NOMO-1 treated with dmso at 0.1 percent for 144 hours (cell line): ENCODE data around the gene PTMS.
A peak's percentile ranks its signal among the peaks of the same experiment; 100 is the strongest.

Experiments
- DNase-seq: peaks from one replicate; lab custom pipeline; 2025; ENCODE audit not compliant: unreplicated experiment; lab: John Stamatoyannopoulos, UW

Gene PTMS

GRCh38 chr12:6752167-6752920, 13.8 kb upstream of the PTMS start:
- DNase-seq, result no peak

DNA sequence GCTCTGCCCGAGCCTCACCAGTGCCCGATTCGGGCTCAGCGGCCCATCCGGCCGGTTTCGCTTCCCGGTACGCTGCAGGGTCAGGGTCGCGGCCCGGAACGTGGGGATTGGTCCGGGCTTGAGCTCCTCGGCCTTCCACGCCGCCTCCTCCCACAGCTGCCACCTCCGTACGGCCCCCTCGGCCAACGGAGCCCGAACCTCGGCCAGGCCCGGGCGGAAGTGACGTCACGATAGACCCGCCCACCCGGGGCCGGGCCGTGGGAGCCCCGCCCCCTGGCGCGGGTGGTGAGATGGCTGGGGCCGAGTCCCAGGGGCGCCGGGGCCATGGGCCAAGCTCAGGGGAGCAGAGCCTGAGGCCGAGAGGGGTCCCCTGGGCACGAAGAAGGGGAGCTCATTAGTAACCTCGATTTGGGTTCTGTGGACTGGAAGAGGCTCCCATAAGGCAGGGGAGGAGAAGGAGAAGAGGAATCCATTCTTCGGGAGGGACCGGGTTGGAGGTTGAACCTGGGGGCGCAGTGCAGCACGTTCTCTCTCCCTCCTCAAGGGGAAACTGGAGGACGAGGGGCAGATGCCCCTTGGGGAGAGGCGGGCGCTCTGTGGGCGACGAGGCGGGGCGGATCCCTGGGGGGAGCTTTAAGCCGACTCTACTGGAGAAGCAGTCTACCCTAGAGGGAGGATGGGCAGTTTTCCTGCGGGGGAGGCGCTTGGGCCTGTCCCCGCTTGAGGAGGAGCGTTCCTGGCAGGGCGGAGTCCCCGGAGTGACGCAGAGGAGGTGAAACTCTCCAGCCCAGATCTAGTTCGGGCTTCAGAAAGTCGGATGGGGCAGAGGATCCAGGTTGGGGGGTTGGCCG, 13.0 kb upstream of the PTMS start, which contains the start of gene MLF2:
TSS of gene MLF2 (minus strand) at position 221 of the 851 bp plus-strand sequence. CDS start 807 bp downstream, outside the sequence.
- peak; percentile 98 for DNase-seq

DNA sequence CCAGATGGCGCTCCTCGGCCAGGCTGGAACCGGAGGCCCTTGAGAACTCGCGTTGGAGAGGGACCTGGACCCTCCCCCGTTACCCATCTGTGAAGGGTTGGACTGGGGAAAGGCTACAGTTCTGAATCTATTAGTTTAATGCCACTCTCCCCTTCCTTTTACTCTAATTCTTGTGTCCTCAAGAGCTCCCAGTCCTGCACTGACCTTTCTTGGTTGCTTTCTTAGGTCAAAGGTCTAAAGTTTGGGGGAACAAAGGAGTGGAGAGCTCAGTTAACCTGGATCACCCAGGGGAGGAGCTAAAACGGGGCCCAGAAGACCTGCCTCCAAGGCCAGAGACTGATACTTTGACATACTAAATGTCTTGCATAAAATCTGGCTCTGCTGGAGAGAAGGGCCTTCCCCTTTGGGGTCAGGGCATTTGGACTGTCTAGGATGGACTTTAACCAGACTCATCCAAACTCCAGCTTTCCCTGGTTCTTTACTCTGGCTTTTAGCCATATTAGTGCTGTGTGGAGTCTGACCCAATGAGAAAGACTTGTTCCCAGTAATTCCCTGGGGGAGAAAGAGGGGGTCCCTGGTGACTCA, 12.3 kb upstream of the PTMS start:
- no peak for DNase-seq

GRCh38 chr12:6754411-6754810, 11.8 kb upstream of the PTMS start:
- DNase-seq, result no peak

GRCh38 chr12:6757028-6757690, 9.0 kb upstream of the PTMS start:
- DNase-seq, result no peak

GRCh38 chr12:6758506-6759095, 7.6 kb upstream of the PTMS start:
- DNase-seq, result no peak

DNA sequence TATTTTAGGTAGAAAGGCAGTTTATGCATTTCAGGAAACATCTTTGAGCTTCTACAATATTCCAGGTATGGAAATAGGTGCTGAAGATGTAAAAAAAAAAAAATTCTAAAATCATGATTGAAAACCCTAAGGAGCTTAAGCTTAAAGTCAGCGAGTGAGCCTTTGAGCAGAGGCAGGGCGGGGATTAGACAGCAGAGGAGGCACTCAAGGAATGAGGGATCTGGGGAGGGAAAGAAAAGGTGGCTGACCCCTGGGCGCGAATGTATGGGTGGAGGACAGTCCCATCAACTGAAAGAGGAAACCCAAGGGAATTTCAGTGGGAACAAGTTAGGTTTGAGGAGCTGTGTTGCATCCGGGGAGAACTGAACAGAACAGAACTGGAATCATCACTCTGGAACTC, 6.4 kb upstream of the PTMS start:
- no peak for DNase-seq

- DNase-seq, result no peak
Observed at GRCh38 chr12:6763380-6763779, 2.8 kb upstream of the PTMS start.

DNA sequence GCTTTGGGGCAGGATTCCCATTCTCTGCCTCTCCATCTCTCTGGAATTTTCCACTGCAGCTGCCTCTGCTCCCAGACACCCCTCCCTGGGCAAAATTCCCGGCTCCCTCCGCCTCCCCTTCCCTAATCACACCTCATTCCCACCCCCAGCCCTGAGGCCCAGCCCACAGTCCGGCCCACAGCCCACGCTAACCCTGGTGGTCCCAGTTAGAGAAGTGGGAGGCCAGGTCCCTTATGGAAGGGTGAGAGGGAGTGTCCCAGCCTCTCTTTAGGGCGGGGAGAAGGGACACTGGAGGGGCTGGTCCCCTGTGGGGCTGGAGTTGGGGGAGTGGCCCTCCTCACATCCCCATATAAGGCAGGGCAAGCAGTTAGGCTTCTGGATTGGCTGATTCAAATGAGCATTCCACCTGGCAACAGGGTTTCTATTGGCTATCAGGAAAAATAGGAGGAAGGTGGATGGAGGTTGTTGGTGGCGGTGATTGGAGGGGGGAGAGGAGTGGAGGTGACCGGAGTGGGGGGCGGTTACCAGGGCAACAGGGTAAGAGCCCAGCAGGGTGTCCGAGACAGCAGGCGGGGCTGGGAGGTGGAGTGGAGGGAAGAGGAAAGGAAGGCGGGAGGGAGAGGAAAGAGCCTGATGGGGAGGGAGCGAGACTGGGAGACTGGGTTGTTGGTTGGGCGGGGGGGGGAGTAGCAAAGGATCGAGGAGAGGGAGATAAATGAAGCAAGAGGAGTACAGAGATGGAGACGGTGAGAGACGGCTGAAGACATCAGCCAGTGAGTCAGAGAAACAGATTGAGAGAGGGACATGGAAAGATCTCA, 1.9 kb upstream of the PTMS start:
- peak; percentile 77 for DNase-seq

- DNase-seq, result no peak
Observed at GRCh38 chr12:6765048-6765633, 1.0 kb upstream of the PTMS start.

DNA sequence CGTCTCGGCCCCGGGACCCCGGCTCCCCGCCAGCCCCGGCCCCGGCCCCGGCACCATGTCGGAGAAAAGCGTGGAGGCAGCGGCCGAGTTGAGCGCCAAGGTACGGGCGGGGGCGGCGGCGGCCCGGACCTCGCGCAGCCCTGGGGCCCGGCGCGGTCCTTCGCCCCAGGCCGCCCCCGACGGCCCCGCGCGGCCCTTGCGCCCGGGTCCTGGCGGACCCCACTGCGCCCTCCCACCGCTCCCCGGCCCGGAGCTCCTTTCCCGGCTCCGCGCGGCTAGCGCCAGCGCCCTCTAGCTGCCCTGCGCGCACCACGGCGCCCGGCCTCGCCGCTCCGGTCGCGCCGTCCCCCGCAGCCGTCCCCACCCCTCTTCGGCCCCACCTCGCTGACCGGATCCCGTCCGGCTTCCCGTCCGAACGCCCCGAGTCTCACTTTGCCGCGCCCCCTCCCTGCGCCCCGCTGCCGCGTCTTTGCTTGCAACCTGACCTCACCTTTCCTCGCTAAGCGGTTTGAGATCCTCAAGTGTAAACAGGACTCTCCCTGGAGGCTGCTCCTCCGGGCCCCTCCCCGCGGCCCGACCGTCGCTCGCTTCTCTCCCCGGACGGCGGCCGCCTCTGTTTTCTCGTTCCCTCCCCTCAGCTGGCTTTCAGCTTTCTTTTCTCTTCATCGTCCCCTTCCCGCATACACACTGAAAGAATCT, 637 bp downstream of the PTMS start:
- peak; percentile 42 for DNase-seq

DNA sequence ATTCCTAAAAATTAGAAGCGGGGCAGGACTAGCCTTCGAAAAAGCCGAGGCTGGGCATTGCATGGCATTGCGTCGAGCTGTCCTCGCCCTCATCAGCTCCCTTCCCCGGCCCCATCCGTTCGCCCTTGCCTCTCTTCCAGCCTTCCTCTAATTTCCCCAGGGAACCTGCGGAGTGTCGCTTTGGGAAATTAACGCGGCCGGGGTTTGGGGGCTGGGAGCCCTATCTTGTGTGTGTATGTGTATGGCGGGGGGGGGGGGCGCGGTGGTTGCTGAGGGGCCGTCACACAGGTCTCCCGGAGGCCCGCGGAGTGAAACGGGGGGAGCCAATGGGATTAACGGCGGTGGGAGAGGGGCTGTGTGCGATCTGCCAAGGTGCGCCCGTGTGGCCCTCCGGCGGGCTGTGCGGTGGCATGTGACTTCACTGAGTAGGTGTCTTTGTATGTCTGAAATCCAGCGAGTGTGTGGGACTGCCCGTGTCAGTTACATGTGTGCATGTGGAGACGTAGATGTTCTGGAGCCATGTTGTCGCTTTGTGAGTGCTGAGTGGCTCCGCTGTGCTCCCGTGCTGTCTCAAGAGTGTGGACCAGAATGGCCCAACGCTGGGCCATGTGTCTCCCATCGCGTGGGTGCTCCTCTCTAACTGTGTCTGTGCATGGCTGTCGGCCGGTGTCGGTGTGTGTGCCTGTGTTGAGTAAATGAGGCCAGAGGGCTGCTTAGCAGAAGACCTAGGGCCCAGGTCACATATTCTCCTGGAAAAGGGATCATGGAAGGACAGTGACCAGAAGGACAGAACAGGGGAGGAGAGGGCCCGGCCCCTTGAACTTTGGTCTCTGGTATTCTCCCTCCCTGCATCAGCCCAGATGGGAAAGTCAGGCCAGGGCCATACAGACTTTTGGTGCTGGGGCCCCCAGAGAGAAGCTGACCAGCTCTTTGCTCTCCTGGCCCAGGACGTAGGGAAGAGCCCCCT, 1.5 kb downstream of the PTMS start:
- DNase-seq, result no peak

- no peak for DNase-seq
Observed at GRCh38 chr12:6768437-6768914, 2.3 kb downstream of the PTMS start.

DNA sequence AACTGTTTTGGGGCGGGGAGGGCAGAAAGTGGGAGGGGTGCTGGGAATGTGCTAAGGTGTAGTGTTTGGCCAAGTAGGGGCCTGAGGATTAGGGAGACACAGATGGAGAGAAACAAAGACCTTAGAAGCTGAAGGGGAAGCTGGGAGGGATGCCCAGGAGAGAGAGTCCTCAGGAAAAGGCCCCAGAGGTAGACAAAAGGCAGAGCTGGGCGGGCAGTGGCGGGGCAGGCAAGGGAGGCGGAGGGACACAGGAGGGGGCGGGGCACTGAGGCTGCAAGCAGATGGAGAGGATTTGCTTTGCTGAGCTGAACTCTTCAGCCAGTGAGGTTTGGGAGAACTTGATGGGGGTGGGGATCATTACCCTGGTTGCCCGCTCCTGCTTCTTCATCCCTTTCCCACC, 2.8 kb downstream of the PTMS start:
- DNase-seq, result no peak

- no peak for DNase-seq
Observed at GRCh38 chr12:6769666-6770065, 3.5 kb downstream of the PTMS start.

DNA sequence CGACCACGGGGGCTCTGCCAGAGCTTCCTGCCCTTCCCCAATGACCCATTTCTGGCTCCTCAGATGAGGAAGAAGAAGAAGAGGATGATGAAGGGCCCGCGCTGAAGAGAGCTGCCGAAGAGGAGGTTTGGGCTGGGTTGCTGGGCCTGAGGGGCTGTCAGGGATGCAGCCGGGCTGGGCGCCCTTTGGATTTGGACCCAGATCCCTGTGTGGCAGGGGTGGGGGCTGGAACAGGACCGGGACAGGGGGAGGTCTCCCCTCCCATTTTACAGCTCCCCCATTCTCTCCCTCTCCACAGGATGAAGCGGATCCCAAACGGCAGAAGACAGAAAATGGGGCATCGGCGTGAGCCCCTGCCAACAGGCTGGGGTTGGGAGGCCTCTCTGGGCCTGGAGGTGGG, 3.9 kb downstream of the PTMS start:
- DNase-seq, result no peak

DNA sequence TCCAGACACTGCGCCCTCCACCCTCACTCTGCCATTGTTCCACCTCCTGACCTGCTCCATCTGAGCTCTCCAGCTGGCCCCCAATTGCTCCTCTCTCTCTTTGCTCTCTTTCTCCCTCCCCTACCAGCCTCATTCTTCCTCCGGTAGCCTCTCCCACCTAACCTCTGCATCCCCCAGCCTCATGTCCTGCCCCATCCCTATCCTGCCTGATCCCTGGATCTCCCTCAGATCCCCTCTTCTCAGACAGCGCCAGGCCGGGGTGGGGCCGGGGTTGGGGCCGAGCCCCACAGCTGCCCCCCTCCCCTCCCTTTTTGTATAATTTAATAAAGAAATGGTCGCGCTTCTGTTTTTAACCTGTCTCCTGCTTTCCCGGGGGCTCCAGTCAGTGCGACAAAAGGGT, 4.4 kb downstream of the PTMS start:
- DNase-seq, result no peak

DNA sequence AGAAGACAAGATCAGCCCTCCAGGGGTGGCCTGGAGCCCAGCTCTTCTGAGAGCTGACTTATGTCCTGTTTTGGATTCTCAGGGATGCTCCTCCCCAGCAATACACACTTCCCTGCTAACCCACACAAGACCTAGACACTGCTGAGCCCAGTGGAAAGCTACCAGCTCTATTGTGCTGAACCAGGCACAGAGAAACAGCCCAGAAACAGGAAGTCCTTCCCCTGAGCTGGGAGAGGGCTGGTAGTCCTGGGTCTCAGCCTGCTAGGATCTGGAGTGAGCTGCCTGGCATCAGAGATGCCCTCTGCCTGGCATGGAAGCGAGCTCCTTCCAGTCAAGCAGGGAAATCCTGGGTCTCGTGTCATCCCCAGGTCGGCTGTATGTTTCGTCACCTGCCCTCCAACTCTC, 4.9 kb downstream of the PTMS start:
- DNase-seq, result no peak
